ENCODE results near the gene FBXW8. TPM values are rescaled to one million over a fixed set of nuclear protein-coding genes. Genes with fewer than 3 reads are reported as not detected.

The FBXW8 gene
- total RNA-seq, 2 experiments from 2014 or later: 7.0 to 8.5 TPM

GRCh38 chr12:116933512-116934246 lies 22.9 kb downstream of the FBXW8 start:
- no peak for DNase-seq
- intact Hi-C loops (cut with micrococcal nuclease): no loop called here
- H3K4me1 Mint-ChIP-seq (ENCODE audit: low read depth): peaks cover 10% of the 10 kb centered on the region
- H3K27ac Mint-ChIP-seq: no peak overlapping the region
- peaks cover 27% of the 10 kb centered on the region for H3K36me3 Mint-ChIP-seq (ENCODE audit: low read depth)
- H3K27me3 Mint-ChIP-seq: no peaks in the 10 kb centered on the region
- no peak overlapping the region for H3K4me3 Mint-ChIP-seq
- ChIA-PET CTCF (no interaction called here), POLR2A (interaction anchor here (1.1 kb wide), 1 partner anchor 28 kb away, joined by 4 read pairs; no protein-coding TSS in a partner anchor)
- H3K9me3 Mint-ChIP-seq: no peaks in the 10 kb centered on the region
- TF ChIP-seq CTCF (IDR thresholded peaks at IDR 0.05): no peak
- ATAC-seq: no peak

- intact Hi-C loops (cut with micrococcal nuclease): no loop called here
- POLR2A ChIA-PET: interaction anchor here (1.1 kb wide), 1 partner anchor 30 kb away, joined by 4 read pairs; no protein-coding TSS in a partner anchor
Measured at GRCh38 chr12:116934908-116935705, 24.4 kb downstream of the FBXW8 start.

GRCh38 chr12:116937640-116938039 lies 26.9 kb downstream of the FBXW8 start:
- Mint-ChIP-seq H3K27ac (no peak overlapping the region), H3K9me3 (no peaks in the 10 kb centered on the region), H3K36me3 (ENCODE audit: low read depth) (peaks cover 25% of the 10 kb centered on the region), H3K27me3 (no peaks in the 10 kb centered on the region), H3K4me1 (ENCODE audit: low read depth) (peaks cover 3% of the 10 kb centered on the region), H3K4me3 (no peak overlapping the region)
- ATAC-seq (no peak), DNase-seq (no peak)
- POLR2A ChIA-PET: no interaction called here
- CTCF ChIA-PET: interaction anchor here (0.8 to 1.7 kb wide), 3 partner anchors 74 to 229 kb away, joined by 3 to 4 read pairs (median 4); no protein-coding TSS in a partner anchor
- intact Hi-C loops (cut with micrococcal nuclease): no loop called here
- no peak for TF ChIP-seq CTCF (IDR thresholded peaks at IDR 0.05)

More at GRCh38 chr12:116934908-116935705, 24.4 kb downstream of the FBXW8 start:
- H3K27me3 Mint-ChIP-seq: no peaks in the 10 kb centered on the region
- H3K4me1 Mint-ChIP-seq (ENCODE audit: low read depth): peaks cover 7% of the 10 kb centered on the region
- H3K9me3 Mint-ChIP-seq: no peaks in the 10 kb centered on the region
- no peak overlapping the region for H3K27ac Mint-ChIP-seq
- H3K4me3 Mint-ChIP-seq: no peak overlapping the region
- no peak for TF ChIP-seq CTCF (IDR thresholded peaks at IDR 0.05)
- ATAC-seq (no peak), DNase-seq (no peak)
- H3K36me3 Mint-ChIP-seq (ENCODE audit: low read depth): peaks cover 21% of the 10 kb centered on the region
- CTCF ChIA-PET: interaction anchor here (1.1 to 1.5 kb wide), 3 partner anchors 10 to 24 kb away, joined by 3 to 4 read pairs (median 3); no protein-coding TSS in a partner anchor

- ATAC-seq (no peak), DNase-seq (no peak)
- Mint-ChIP-seq H3K4me1 (ENCODE audit: low read depth) (no peaks in the 10 kb centered on the region), H3K27ac (no peak overlapping the region), H3K36me3 (ENCODE audit: low read depth) (peaks cover 34% of the 10 kb centered on the region), H3K4me3 (no peak overlapping the region), H3K27me3 (no peaks in the 10 kb centered on the region), H3K9me3 (peaks cover 7% of the 10 kb centered on the region)
- CTCF ChIA-PET: no interaction called here
- no peak for TF ChIP-seq CTCF (IDR thresholded peaks at IDR 0.05)
- intact Hi-C loops (cut with micrococcal nuclease): no loop called here
- POLR2A ChIA-PET: interaction anchor here (1.0 kb wide), 1 partner anchor 180 kb away, joined by 4 read pairs; no protein-coding TSS in a partner anchor
Measured at GRCh38 chr12:116939734-116940133, 29.0 kb downstream of the FBXW8 start.
